GM21526 (cell line): Measurements from ENCODE around the gene RNPEP.
"Not testable (repeated sequence)": the region's sequence is repeated elsewhere in the genome, so short reads cannot be mapped to it uniquely, and the experiment has no call there.

Source experiments
- ATAC-seq: cut with Tn5 transposase; IDR thresholded peaks from one replicate; pipeline ENCODE4 v1.9.1; 2021; ENCODE audit warnings: moderate library complexity; ENCODE audit not compliant: unreplicated experiment, low FRiP score

The RNPEP gene, protein sequence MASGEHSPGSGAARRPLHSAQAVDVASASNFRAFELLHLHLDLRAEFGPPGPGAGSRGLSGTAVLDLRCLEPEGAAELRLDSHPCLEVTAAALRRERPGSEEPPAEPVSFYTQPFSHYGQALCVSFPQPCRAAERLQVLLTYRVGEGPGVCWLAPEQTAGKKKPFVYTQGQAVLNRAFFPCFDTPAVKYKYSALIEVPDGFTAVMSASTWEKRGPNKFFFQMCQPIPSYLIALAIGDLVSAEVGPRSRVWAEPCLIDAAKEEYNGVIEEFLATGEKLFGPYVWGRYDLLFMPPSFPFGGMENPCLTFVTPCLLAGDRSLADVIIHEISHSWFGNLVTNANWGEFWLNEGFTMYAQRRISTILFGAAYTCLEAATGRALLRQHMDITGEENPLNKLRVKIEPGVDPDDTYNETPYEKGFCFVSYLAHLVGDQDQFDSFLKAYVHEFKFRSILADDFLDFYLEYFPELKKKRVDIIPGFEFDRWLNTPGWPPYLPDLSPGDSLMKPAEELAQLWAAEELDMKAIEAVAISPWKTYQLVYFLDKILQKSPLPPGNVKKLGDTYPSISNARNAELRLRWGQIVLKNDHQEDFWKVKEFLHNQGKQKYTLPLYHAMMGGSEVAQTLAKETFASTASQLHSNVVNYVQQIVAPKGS

DNA sequence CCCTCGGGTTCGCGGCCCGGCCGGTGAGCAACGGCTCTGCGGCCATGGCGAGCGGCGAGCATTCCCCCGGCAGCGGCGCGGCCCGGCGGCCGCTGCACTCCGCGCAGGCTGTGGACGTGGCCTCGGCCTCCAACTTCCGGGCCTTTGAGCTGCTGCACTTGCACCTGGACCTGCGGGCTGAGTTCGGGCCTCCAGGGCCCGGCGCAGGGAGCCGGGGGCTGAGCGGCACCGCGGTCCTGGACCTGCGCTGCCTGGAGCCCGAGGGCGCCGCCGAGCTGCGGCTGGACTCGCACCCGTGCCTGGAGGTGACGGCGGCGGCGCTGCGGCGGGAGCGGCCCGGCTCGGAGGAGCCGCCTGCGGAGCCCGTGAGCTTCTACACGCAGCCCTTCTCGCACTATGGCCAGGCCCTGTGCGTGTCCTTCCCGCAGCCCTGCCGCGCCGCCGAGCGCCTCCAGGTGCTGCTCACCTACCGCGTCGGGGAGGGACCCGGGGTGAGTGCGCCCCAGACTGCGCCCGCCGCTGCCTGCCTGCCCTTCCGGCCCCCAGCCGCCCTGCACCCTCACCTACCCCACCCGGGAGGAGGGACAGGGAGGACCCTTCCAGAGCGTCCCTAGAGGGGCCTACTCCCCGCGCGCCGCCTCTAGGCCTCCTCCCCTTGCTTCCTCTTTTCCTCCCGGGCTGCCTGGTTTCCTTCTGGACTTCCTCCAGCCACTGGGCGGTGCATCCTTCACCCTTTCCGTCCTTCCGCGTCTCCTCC lies at the start of gene RNPEP:
RNPEP (plus strand) TSS at position 26 of the 757 bp plus-strand sequence; CDS start at position 45, 19 bp downstream.
- peak; percentile 70 for ATAC-seq

DNA sequence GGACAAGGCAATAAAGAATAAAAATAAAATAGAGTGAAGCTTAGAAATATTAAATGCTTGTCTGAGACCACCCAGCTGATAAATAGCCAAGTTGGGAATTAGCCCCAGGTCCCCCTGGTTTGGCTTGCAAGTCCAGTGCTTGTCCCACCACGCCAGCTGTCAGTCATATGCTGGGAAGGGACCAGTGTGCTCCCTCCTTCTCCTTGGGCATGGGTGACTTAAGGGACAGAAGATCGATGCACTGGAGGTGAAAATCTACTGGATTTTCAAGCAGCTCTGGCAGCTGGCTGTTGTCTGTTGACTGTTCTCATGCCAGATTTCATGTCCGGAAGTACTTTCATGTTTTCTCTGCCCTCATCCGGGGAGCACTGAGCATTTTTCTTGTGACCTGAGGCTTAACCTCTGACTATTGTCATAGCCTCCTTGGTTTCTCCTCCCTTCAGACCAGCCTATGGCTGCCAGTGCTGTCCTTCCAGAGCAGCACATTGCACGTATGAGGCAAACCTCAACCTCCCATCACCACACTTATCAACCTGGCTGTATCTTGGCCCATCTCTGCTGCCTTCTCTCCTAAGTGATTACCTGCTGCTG lies 48.5 kb upstream of the RNPEP start:
- ATAC-seq: no peak

DNA sequence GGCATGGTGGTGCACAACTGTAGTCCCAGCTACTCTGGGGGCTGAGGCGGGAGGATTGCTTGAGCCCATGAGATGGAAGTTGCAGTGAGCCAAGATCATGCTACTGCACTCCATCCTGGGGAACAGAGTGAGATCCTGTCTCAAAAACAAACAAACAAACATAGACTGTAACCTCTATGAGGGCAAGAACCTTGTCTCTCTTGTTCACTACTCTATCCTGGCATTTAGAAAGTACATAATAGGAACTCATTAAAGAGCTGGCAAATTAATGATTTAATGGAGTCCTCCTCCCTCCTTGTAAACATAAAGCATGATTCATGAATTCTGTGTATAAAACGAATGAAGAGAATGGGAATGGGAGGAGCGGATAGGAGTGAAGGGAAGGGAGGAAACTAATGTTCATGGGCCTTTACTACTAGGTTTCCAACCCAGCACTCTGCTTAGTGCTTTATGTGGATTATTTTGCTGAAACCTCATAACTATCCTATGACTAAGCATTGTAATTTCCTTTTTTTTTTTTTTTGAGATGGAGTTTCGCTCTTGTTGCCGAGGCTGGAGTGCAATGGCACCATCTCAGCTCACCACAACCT lies 44.7 kb upstream of the RNPEP start:
- ATAC-seq: no peak

DNA sequence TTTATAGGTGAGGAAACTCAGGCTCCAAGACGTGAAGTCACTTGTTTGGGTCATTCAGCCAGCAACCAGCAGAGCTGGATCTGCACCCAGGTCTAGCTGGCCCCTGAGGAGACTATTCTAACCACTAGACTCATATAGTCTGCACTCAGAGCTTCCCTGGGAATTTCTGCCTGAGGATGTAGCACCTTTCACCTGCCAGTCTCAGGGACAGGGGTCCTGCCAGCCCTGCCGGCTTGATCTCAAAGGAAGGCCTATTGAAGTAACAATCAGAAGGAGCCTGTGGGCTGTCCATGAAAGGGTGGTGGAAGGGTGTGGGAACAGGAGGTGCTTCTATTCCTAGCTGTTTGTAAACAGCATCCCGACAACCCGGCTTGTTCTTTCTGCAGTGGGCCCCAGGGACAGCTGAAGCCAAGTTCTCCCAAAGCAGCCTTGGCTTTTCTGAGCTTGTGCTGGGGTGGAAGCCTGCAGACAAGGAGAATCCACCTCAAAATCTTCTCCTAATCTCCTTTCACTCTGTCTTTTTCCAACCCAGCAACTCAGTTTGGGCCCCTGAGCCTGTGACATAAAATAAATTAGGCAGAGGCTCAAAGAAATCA lies 43.9 kb upstream of the RNPEP start:
- ATAC-seq: no peak

DNA sequence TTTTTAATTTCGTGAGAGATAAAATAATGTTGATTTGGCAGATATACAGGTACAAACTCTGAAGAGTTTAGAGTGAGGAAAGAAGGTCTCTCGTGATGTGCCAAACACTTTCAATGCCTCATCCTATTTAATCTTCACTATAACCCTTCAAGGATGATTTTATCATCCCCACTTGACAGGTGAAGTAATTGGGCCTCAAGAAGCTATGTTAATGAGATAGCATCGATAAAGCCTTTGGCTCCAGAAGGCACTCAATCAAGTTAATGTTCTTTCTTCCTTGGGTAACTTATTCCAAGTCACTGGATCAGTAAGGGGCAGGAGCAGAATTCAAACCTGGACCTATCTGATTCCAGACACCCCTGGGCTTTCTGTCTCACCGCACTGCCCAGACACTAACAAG lies 43.3 kb upstream of the RNPEP start:
- ATAC-seq: no peak

DNA sequence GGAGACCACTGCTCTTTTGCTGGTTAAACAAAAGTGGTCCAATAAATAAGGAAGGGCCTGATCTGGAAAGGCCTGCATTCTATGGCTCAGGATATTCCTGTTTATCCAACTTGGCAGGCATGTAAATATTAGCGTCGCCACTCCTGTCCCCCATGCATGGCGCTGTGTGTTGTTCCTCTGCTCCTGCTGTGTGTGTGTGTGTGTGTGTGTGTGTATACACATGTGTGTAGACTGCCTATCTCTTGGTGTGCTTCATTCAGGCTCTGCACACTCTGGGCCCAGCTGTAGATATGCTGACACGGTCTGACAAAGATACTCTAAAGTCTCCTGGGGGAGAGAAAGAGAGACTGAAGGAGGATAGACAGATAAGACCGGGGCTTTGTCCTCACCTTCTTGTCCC lies 42.9 kb upstream of the RNPEP start:
- ATAC-seq: no peak

DNA sequence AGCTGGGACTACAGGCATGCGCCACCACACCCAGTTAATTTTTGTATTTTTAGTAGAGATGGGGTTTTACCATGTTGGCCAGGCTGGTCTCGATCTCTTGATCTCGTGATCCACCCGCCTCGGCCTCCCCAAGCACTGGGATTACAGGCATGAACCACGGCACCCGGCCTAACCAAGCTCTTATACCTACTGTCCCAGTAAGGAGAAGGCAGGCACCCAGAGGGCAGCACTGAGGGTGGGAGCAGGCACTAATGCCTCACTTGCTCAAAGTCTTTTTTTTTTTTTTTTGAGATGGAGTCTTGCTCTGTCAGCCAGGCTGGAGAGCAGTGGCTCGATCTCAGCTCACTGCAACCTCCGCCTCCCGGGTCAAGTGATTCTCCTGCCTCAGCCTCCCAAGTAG lies 42.1 kb upstream of the RNPEP start:
- ATAC-seq: not testable (repeated sequence)

DNA sequence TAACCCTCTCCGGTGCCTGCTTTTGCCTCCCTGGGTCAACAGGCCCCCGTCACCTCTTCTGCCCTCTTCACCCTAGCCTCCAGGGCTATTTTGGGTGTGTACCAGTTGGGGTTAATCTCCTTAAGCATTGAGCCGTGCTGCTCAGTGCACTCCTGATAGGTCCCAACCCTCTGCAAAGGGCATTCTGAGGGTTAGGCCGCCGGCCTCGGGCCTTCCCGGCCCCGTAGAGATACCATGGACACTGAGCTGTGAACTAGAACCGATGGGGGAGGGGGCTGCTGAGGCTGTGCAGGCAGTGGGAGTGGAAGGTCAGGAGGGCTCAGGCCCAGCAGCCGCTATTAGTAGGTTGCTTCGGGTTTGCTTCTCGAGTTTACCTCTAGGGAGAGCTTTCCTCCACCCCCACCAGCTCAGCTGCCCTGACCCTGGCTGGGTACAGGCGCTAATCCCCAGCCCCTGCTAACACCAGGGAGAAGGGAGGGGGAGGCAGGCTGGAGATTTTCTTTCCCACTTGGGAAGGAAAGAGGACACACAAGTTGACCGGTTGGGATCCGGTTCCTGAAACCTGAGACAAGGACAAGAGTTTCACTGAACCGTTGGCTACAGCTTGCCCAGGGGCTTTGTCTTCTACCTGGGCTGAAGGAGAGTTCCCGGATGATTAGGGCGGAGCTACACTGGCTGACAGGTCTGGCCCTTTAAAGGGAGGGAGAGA lies 40.9 kb upstream of the RNPEP start:
- no peak for ATAC-seq

DNA sequence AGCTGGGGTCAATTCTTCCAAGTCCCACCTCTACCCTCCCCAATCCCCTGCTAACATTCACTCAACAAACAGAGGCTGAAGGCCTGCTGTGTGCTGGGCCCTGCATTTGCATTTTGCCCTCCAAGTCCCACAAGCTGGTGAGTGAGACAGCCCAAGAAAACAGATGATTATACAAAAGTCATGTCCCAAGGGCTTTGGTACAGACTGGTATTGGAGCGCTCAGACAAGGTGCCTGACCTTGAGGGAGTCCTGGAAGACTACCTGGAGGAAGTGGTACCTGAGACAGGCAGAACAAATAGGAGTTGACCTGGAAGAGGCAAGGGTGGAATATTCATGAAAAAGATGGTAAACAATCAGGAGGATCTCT lies 40.3 kb upstream of the RNPEP start:
- ATAC-seq: no peak

DNA sequence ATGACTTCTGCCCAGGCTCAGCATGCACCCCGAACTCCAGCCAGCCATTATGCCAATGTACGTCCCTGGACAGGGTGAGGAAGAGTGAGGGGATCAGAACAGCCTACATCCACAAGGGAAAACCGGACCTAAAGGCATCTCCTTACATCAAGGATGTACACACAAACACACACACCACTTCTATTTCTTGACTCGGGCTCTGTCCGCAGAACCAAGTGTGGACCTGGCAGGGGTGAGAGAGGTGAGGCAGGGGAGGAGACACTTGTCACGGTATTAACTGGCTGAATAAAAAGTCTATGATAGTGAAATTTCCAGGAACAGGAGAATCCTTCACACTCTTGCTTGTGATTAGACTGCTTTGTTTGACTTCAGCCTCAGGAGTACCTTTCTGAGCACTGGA lies 38.4 kb upstream of the RNPEP start:
- ATAC-seq: no peak

DNA sequence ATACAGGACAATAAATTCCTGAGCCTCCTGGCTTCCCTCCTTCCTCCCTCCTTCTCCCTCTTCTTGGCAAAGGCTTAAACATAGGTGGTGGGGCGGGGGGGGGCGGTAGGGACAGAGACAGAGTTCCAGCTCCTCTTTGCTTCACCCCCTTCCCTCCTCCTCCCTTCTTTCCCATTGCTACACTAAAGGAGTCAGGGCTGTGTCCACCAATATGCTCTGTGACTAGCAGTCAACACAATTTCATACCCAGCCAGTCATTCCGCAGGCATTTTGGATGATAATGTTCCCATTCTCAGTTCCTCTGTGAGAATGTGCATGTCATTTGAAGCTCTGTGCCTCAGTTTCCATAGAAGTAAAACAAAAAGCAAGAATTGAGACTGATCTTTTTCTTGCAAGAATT lies 37.8 kb upstream of the RNPEP start:
- no peak for ATAC-seq

DNA sequence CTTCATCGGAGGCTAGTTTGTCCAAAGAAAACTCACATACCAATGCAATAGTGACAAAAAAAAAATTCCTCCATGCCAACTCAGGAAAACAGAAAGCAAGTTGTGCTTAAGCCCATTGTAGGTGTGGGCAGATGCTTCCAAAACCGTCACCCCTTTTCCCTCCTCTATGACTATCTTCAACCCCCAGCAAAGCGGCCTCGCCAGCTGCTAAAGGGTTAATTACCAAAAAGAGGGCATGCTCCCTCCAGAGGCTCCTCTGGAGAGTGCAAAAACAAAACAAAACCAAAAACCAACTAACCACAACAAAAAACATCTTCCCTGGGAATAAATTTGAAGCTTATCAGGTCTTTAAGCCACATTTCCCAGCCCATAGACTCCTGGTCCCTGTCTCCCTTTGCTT lies 37.3 kb upstream of the RNPEP start:
- no peak for ATAC-seq

DNA sequence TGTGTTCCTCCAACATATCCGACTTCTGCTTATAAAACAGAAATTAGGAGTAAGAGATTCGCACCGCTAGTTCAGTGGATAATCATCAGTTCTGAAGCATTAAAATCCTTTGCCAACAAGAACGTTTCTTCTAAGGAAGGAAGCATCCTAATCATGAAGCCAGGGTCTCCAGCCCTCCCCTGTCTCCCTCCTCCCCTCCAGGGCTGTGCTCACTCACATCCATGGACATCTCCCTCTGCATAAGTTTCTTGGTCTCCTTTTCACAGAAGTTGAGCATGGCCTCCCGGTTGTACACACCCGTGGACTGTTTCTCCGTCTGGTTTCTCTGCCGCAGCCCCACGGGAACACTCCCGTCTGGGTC lies 36.6 kb upstream of the RNPEP start:
- no peak for ATAC-seq

DNA sequence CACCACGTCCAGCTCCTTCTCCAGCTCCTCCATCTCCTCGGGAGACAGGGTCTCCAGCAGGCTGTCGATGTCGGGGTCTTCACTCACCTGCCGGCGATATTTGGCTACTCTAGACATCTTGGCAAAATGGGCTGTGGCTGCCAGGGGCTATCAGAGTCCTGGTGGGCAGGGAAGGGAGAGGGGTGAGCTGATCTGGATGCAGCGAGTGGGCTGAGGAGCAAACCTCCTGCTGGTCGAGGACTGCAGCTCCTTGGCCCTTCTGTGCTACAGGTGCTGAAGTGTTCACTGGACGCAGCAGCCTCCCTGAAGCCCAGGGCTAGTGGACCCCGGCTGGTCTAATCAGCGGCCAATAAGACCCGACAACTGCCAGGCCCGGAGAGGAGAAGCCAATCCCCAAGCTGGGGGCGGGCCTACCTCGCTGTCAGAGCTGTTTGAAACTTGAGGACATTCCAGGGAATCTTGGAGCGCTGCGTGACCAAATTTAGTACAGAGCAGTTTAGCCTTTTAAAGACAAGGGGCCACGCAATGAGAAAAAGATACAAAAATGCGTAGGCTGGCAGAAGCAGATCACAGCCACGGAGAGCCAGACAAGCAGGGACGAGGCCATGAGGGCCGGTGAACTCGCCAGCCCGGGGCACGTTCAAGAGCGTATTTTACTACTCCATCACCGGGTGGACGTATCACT lies 36.1 kb upstream of the RNPEP start, which contains the start of gene LMOD1:
LMOD1 (minus strand) TSS at position 325 of the 685 bp plus-strand sequence; CDS start at position 117, 208 bp downstream.
- ATAC-seq: no peak

DNA sequence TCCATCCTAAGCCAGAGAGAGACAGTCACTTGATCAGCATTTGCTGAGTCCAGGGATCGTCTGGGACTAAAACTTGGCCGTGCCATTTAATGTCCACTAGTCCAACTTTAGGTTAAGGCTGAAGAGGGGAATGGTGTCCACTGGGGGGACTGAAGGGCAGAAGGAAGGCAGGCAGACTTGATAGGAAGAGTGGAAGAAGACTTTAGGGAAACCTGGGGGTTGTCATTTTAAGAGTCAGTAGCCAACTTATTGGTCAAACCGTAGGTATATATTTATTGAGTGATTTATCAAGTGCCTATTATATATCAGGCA lies 34.8 kb upstream of the RNPEP start:
- ATAC-seq: no peak

DNA sequence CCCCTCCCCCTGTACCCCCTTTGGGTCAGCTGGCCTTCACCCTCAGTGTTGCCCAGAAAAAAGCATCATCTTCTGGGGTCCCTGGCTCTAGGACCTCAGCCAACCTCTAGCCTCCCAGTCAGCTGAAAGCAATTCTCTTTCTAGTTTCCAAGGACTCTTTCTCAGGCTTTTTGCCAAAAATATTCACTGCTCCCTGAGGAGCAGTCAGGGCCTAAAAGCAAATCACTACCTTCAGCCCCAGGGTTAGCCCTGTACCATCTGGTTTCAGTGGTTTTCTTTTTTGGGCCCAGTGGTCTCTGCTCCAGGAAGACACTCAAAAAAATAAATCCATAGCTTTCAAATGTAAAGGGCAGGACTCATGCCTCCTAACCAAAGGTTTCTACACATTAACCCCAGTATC lies 33.0 kb upstream of the RNPEP start:
- no peak for ATAC-seq

DNA sequence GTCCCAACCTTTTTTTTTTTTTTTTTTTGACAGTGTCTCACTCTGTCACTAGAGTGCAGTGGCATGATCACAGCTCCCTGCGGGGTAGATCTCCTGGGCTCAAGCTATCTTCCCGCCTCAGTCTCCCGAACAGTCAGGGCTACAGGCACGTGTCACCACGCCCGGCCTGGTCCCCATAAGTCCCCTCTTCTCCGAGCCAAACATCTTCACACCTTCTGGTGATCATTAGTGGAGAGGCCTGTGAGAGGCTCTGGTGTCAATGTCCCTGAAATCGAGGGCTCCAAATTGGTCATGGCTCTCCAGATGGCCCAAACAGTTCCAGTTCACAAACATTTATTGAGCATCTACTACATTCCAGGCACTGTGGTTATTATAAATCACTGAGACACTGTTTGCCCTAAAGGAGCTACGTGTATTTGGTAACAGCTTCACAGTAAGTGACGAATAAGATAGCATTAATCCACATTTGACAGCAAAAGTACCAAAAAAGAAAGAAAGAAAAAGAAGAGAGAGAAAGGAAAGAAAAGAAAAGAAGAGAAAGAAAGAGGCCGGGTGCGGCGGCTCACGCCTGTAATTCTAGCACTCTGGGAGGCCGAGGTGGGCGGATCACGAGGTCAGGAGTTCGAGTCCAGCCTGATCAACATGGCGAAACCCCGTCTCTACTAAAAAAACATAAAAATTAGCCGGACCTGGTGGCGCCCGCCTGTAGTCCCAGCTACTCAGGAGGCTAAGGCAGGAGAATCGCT lies 28.0 kb upstream of the RNPEP start:
- ATAC-seq: no peak

DNA sequence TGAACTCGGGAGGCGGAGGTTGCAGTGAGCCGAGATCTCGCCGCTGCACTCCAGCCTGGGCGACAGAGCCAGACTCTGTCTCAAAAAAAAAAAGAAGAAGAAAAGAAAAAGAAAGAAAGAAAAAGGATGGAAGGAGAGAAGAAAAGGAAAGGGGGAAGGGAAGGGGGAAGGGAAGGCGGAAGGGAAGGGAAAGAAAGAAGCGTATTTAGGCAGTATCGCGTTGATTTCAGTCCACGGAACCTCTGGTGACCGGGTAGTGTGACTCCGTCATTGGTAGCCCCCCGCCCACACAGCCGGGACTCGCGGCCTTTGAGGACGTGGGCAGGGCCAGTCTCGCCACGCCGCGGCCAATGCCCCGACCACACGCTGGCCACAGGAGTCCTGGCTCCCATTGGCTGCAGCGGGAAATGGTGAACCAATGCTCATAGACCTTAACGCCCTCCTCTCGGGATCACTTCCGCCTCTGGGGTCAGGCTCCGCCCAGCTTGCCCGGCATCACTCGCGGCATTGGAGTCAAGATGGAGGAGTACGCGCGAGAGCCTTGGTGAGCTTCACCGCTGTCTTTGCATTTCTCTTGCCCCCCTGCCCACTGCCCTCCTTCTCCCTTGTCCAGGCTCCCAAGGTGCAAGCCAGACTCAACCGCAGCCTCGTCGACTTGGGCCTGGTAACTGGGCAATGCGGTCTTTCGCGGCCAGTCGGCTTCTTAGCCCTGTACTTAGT lies 27.3 kb upstream of the RNPEP start, which contains the start of gene TIMM17A:
TIMM17A (plus strand) TSS at position 495 of the 720 bp plus-strand sequence; CDS start at position 519, 24 bp downstream.
- ATAC-seq: peak; percentile 97
